ENCODE measurements around the gene POR. TPM values are rescaled to one million over a fixed set of nuclear protein-coding genes. Genes with fewer than 3 reads are reported as not detected.
A peak's percentile ranks its signal among the peaks of the same experiment; 100 is the strongest.
"Not testable (repeated sequence)": the region's sequence is repeated elsewhere in the genome, so short reads cannot be mapped to it uniquely, and the experiment has no call there.

POR gene
- total and polyA plus RNA-seq, 2 donors, result 44.6 to 114 TPM

DNA sequence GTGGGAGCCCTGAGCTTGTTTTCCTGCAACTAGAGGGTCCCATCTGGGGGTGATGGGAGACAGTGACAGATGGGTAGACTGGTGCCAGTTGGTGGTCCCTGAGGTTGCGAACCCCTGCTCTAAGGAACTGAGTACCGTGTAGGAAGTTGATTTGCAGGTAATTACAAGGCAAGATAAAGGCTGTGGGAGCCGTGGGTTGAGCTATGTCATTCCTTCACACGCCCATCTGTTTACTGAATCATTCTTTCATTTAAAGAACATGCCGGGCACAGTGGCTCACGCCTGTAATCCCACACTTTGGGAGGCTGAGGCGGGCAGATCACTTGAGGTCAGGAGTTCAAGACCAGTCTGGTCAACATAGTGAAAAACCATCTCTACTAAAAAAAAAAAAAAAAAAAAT is 23.7 kb upstream of the POR start:
- H3K4me1 ChIP-seq (ENCODE audit: control insufficient read depth in 2 of 2, insufficient read depth in 2 of 2, low read length in 2 of 2); H3K27me3 ChIP-seq (ENCODE audit: control insufficient read depth in 2 of 2, insufficient read depth in 1 of 2, low read length in 1 of 2); DNase-seq (ENCODE audit: low read depth in 6 of 9, low spot score in 9 of 9); H3K27ac ChIP-seq (ENCODE audit: low read depth in 1 of 2, low read length in 1 of 2); H3K9me3 ChIP-seq (ENCODE audit: control insufficient read depth in 2 of 2, insufficient read depth in 1 of 2, low read length in 1 of 2); H3K4me3 ChIP-seq (ENCODE audit: low read length in 2 of 2): not testable (repeated sequence)
- WGBS, result 92% methylated on average over 7 of the region's 7 CpGs
- H3K36me3 ChIP-seq (ENCODE audit: control insufficient read depth in 2 of 2, insufficient read depth in 2 of 2, low read length in 1 of 2), result peaks cover 23 to 33% of the 10 kb centered on the region in 2 donors

DNA sequence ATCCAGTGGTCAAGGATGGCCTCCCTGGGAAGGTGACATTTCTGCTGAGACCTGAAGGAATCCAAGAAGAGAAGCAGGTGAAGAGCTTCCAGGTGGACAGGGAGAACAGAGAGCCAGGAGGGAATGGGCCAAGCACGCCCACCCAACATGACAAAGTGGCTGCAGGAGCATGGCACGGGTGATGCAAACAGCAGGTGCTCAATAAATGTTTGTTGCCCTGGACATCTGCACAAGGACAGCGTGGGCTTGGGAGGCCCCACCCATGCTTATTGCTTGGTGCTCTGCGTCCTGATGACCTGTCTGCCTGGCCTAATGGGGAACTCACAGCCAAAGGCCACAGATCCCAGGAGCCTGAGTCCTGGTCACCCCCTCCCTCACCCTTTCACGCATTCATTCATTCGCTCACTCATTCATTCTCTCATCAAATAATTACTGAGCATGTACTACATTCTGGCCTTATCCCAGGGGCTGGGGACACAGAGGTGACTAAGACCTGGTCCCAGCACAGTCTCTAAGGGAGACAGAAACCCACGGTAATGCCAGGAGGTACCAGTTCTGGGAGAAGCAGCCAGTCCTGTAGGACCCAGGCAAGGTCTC is 23.0 kb upstream of the POR start:
- Histone ChIP-seq H3K27me3 (ENCODE audit: control insufficient read depth in 2 of 2, insufficient read depth in 1 of 2, low read length in 1 of 2) (no peaks in the 10 kb centered on the region), H3K4me1 (ENCODE audit: control insufficient read depth in 2 of 2, insufficient read depth in 2 of 2, low read length in 2 of 2) (peaks cover 0 to 2% of the 10 kb centered on the region in 2 donors), H3K36me3 (ENCODE audit: control insufficient read depth in 2 of 2, insufficient read depth in 2 of 2, low read length in 1 of 2) (peaks cover 19 to 27% of the 10 kb centered on the region in 2 donors), H3K9me3 (ENCODE audit: control insufficient read depth in 2 of 2, insufficient read depth in 1 of 2, low read length in 1 of 2) (no peaks in the 10 kb centered on the region), H3K4me3 (ENCODE audit: low read length in 2 of 2) (no peak overlapping the region), H3K27ac (ENCODE audit: low read depth in 1 of 2, low read length in 1 of 2) (no peak overlapping the region)
- no peak for DNase-seq (ENCODE audit: low read depth in 6 of 9, low spot score in 9 of 9)
- 98% methylated on average over 7 of the region's 7 CpGs for WGBS

GRCh38 chr7:75892634-75893272 is 22.2 kb upstream of the POR start:
- H3K4me1 ChIP-seq (ENCODE audit: control insufficient read depth in 2 of 2, insufficient read depth in 2 of 2, low read length in 2 of 2), result peaks cover 0 to 2% of the 10 kb centered on the region in 2 donors
- no peak overlapping the region for H3K4me3 ChIP-seq (ENCODE audit: low read length in 2 of 2)
- DNase-seq (ENCODE audit: low read depth in 6 of 9, low spot score in 9 of 9), result no peak
- H3K36me3 ChIP-seq (ENCODE audit: control insufficient read depth in 2 of 2, insufficient read depth in 2 of 2, low read length in 1 of 2), result peaks cover 16 to 23% of the 10 kb centered on the region in 2 donors
- 89% methylated on average over 15 of the region's 15 CpGs for WGBS
- H3K9me3 ChIP-seq (ENCODE audit: control insufficient read depth in 2 of 2, insufficient read depth in 1 of 2, low read length in 1 of 2), result no peaks in the 10 kb centered on the region
- peak overlapping the region in 1 of 2 donors; percentile 61 for H3K27ac ChIP-seq (ENCODE audit: low read depth in 1 of 2, low read length in 1 of 2)
- no peaks in the 10 kb centered on the region for H3K27me3 ChIP-seq (ENCODE audit: control insufficient read depth in 2 of 2, insufficient read depth in 1 of 2, low read length in 1 of 2)

DNA sequence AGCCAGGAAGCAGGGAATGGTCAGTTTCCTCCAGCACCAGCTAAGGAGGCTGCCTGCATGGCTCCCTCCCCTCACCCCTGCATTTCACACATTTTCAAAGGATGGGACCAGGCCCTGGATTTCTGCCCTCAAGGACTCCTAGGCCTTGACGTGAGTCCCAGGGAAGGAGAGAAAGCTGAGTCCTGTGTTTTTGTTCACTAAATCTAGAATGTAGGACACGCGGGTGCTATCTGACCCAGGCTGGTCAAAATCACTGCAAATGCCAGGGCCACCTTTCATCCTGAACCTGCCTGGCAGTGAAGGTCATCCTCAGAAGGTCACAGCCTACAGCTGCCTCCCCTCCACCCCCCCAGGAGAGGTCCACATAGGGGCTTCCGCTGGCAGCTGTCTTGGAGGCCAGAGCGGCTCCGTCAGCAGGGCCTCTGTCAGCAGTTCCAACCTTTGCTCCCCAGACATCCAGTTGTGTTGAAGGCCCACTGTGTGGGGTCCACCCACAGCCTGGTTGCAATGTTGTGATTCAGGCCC is 18.1 kb upstream of the POR start:
- Histone ChIP-seq H3K27ac (ENCODE audit: low read depth in 1 of 2, low read length in 1 of 2) (no peak overlapping the region), H3K4me3 (ENCODE audit: low read length in 2 of 2) (no peak overlapping the region), H3K36me3 (ENCODE audit: control insufficient read depth in 2 of 2, insufficient read depth in 2 of 2, low read length in 1 of 2) (peaks cover 0 to 1% of the 10 kb centered on the region in 2 donors), H3K4me1 (ENCODE audit: control insufficient read depth in 2 of 2, insufficient read depth in 2 of 2, low read length in 2 of 2) (peaks cover 0 to 2% of the 10 kb centered on the region in 2 donors), H3K27me3 (ENCODE audit: control insufficient read depth in 2 of 2, insufficient read depth in 1 of 2, low read length in 1 of 2) (no peaks in the 10 kb centered on the region), H3K9me3 (ENCODE audit: control insufficient read depth in 2 of 2, insufficient read depth in 1 of 2, low read length in 1 of 2) (no peaks in the 10 kb centered on the region)
- WGBS, result 97% methylated on average over 6 of the region's 6 CpGs
- DNase-seq (ENCODE audit: low read depth in 6 of 9, low spot score in 9 of 9), result no peak

- 95% methylated on average over 9 of the region's 9 CpGs for WGBS
- Histone ChIP-seq H3K4me3 (ENCODE audit: low read length in 2 of 2) (no peak overlapping the region), H3K4me1 (ENCODE audit: control insufficient read depth in 2 of 2, insufficient read depth in 2 of 2, low read length in 2 of 2) (peaks cover 0 to under 1% of the 10 kb centered on the region in 2 donors), H3K36me3 (ENCODE audit: control insufficient read depth in 2 of 2, insufficient read depth in 2 of 2, low read length in 1 of 2) (no peaks in the 10 kb centered on the region), H3K27ac (ENCODE audit: low read depth in 1 of 2, low read length in 1 of 2) (no peak overlapping the region), H3K9me3 (ENCODE audit: control insufficient read depth in 2 of 2, insufficient read depth in 1 of 2, low read length in 1 of 2) (no peaks in the 10 kb centered on the region), H3K27me3 (ENCODE audit: control insufficient read depth in 2 of 2, insufficient read depth in 1 of 2, low read length in 1 of 2) (no peaks in the 10 kb centered on the region)
- DNase-seq (ENCODE audit: low read depth in 6 of 9, low spot score in 9 of 9), result no peak
These were observed 14.2 kb upstream of the POR start for GRCh38 chr7:75900617-75901315.

GRCh38 chr7:75905785-75906604 is 9.0 kb upstream of the POR start:
- peak in 1 of 9 donors; percentile 33 for DNase-seq (ENCODE audit: low read depth in 6 of 9, low spot score in 9 of 9)
- WGBS, result 66% methylated on average over 17 of the region's 17 CpGs
- H3K4me1 ChIP-seq (ENCODE audit: control insufficient read depth in 2 of 2, insufficient read depth in 2 of 2, low read length in 2 of 2), result peaks cover 0 to 8% of the 10 kb centered on the region in 2 donors

DNA sequence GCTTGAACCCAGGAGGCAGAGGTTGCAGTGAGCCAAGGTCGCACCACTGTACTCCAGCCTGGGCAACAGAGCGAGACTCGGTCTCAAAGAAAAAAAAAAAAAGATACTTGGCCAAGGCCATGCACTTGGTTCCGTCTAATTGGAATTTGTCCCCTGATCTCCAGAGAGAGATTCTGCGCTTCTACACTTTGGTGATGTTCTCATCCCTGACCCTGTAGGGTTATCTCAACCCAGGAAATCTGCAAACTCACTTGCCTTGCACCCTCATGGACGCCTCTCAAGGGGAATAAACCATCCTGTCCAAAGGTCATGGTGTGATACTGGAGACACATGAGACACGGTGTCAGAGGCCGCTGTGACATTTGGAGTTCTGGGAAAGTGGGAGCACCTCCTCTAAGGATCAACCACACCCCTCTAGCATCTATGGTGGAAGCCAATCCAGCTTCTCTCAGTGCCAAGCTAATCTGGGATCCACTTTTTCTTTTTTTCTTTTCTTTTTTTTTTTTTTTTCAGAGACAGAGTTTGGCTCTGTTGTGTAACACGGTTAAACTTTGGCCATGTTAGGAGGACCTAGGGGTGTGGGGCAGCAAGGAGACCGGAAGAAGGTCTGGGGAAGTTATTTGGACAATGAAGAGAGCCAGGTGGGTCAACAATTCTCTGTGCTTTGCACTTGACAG is 7.8 kb upstream of the POR start:
- Histone ChIP-seq H3K27ac (ENCODE audit: low read depth in 1 of 2, low read length in 1 of 2) (no peak overlapping the region), H3K9me3 (ENCODE audit: control insufficient read depth in 2 of 2, insufficient read depth in 1 of 2, low read length in 1 of 2) (no peaks in the 10 kb centered on the region), H3K27me3 (ENCODE audit: control insufficient read depth in 2 of 2, insufficient read depth in 1 of 2, low read length in 1 of 2) (peaks cover 0 to 2% of the 10 kb centered on the region in 2 donors), H3K4me3 (ENCODE audit: low read length in 2 of 2) (no peak overlapping the region), H3K4me1 (ENCODE audit: control insufficient read depth in 2 of 2, insufficient read depth in 2 of 2, low read length in 2 of 2) (peaks cover 0 to 8% of the 10 kb centered on the region in 2 donors), H3K36me3 (ENCODE audit: control insufficient read depth in 2 of 2, insufficient read depth in 2 of 2, low read length in 1 of 2) (no peaks in the 10 kb centered on the region)
- no peak for DNase-seq (ENCODE audit: low read depth in 6 of 9, low spot score in 9 of 9)
- 95% methylated on average over 10 of the region's 10 CpGs for WGBS

More at GRCh38 chr7:75905785-75906604, 9.0 kb upstream of the POR start:
- no peaks in the 10 kb centered on the region for H3K36me3 ChIP-seq (ENCODE audit: control insufficient read depth in 2 of 2, insufficient read depth in 2 of 2, low read length in 1 of 2)
- H3K9me3 ChIP-seq (ENCODE audit: control insufficient read depth in 2 of 2, insufficient read depth in 1 of 2, low read length in 1 of 2), result no peaks in the 10 kb centered on the region
- H3K27me3 ChIP-seq (ENCODE audit: control insufficient read depth in 2 of 2, insufficient read depth in 1 of 2, low read length in 1 of 2), result peaks cover 0 to 2% of the 10 kb centered on the region in 2 donors
- no peak overlapping the region for H3K4me3 ChIP-seq (ENCODE audit: low read length in 2 of 2)
- H3K27ac ChIP-seq (ENCODE audit: low read depth in 1 of 2, low read length in 1 of 2), result no peak overlapping the region

DNA sequence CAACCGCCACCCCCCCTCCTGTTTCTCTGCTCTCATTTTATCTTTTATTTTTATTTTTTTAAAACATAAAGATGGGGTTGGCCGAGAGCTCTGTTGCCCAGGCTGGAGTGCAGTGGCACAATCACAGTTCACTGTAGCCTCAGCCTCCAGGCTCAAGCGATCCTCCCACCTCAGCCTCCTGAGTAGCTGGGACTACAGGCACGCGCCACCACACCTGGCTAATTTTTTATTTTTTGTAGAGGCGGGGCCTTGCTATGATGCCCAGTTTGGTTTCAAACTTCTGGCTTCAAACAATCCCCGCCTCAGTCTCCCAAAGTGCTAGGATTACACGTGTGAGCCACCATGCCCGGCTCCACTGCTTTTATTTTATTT is 7.3 kb upstream of the POR start:
- not testable (repeated sequence) for H3K9me3 ChIP-seq (ENCODE audit: control insufficient read depth in 2 of 2, insufficient read depth in 1 of 2, low read length in 1 of 2); H3K4me3 ChIP-seq (ENCODE audit: low read length in 2 of 2); H3K27me3 ChIP-seq (ENCODE audit: control insufficient read depth in 2 of 2, insufficient read depth in 1 of 2, low read length in 1 of 2); H3K27ac ChIP-seq (ENCODE audit: low read depth in 1 of 2, low read length in 1 of 2); DNase-seq (ENCODE audit: low read depth in 6 of 9, low spot score in 9 of 9); H3K4me1 ChIP-seq (ENCODE audit: control insufficient read depth in 2 of 2, insufficient read depth in 2 of 2, low read length in 2 of 2); H3K36me3 ChIP-seq (ENCODE audit: control insufficient read depth in 2 of 2, insufficient read depth in 2 of 2, low read length in 1 of 2)
- 93% methylated on average over 9 of the region's 9 CpGs for WGBS
